C1 segment of cervical spinal cord (tissue), 14 donors: Measurements from ENCODE around the gene PCED1B.
"Not testable (repeated sequence)": the region's sequence is repeated elsewhere in the genome, so short reads cannot be mapped to it uniquely, and the experiment has no call there.

Experiments
- DNase-seq, 14 donors: peaks; one replicate each; lab custom pipeline; 2025; lab: John Stamatoyannopoulos, UW

PCED1B gene

GRCh38 chr12:47164724-47165439 lies 85.5 kb downstream of the PCED1B start:
- DNase-seq: no peak

GRCh38 chr12:47165934-47166333 lies 86.5 kb downstream of the PCED1B start:
- no peak for DNase-seq

DNA sequence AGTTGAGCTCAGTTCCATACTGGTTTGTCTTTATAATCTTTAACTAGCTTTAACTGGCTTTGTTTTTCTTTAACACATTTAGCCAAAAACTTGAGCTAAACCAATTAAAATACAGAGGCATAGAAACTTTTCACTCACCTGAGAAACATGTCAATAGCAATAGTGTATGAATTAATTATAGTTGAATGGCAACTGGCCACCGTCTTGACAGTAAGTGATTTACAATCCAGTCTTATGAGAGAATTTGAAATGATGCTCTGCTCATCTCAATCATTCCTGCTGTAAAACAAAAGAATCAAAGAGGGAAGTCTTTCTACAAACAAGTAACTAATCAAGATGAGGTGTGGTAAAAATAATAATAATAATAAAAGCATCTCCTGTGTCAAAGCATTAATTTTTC lies 86.9 kb downstream of the PCED1B start:
- no peak for DNase-seq

GRCh38 chr12:47170281-47170680 lies 90.9 kb downstream of the PCED1B start:
- not testable (repeated sequence) for DNase-seq

DNA sequence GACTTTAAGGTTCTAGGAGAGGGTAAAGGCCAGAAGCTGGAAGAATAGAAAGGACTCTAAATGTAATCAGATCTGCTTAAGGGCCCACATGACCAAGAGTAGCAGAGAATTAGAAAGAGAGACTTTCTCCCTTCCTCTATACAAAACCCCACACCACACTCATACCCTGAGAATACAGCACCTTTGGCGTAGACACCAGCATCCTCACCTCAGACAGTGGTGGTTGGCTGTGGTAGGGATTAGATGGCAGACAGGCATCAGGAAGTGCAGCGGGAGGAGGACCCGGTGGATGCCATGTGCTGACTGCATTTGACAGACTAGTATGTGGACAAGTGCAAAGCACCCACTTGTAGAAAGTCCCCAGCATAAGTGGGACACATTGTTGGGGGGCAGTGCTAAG lies 98.6 kb downstream of the PCED1B start:
- no peak for DNase-seq

DNA sequence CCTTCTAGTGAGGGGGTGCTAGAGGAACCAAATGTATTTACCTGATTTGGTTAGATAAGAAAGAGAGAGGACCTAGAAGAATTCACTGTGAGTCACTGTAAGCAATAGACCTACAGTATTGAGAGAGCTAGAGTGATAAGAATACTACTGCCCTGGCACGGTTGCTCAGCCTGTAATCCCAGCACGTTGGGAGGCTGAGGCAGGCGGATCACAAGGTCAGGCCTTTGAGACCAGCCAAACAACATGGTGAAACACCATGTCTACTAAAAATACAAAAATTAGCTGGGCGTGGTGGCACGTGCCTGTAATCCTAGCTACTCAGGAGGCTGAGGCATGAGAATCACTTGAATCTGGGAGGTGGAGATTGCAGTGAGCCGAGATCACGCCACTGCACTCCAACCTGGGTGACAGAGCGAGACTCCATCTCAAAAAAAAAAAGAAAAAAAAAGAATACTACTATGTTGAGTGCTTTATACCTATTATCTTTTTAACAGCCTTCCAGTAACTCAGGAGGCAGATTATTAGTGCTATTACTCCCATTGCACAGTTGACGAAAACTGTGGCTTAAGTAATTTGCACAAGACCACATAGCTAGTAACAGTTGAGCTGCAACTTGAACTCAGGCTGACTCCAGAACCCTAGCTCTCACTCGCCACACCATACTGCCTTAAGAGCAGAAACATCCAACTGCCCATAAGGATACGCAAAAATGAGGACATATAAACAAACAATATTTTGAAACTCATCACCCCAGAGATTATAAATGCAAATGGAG lies 102.9 kb downstream of the PCED1B start:
- not testable (repeated sequence) for DNase-seq

DNA sequence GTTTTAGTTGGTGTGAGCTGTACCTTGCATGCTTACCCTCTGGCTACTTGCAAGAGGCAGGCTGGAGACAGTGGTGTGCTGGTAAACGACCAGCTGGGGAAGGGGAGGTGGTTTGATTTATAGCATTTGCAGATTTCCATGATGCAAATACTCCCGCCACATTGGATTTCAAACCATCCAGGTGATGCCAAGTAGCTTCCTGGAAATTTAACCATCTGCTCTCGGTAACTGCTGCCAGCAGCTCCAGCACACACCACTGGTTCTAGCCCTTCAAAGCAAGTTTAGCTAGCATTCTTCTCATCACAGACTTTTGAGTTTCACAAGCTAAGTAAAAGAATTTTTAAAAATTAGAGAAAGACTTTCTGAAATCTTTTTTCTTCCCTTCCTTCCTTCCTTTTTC lies 104.8 kb downstream of the PCED1B start:
- DNase-seq: no peak

DNA sequence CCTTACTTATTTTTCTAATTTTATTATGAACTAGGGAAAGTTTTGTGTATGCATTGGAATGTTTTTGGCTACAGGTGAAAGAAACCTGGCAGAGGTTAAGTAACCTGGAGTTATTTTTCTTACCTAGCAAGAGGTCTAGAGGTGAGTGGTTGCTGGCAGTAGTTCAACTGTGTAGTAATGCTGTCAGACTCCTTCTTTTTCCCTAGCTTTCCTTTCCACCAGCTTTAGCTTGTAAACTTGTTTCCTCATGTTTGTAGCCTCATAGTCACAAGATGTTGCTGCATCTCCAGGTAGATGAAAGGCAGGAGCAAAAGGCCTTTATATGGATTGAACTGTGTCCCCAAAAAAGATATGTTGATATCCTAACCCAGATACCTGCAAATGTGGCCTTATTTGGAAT lies 105.4 kb downstream of the PCED1B start:
- no peak for DNase-seq

- no peak for DNase-seq
Measured at GRCh38 chr12:47186246-47186645, 106.8 kb downstream of the PCED1B start.

GRCh38 chr12:47188576-47189441 lies 109.4 kb downstream of the PCED1B start:
- no peak for DNase-seq

DNA sequence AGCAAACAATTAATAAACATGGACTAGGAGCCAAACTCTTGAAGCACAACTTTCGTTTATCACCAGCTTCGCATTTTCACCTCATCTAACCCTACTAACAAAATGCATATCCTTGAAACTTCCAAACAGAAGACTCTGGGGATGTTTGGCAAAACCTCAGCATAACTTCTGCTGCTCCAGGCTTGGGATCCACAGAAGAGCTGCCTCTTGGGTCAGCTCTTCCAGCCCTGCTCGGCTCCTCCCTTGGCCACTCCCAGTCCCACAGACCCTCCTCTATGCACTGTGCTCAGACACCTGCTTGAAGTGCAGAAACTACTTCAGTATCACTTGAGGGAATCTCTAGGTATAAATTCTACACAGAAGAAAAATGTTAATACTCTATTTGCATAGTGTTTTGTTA lies 110.3 kb downstream of the PCED1B start:
- no peak for DNase-seq

DNA sequence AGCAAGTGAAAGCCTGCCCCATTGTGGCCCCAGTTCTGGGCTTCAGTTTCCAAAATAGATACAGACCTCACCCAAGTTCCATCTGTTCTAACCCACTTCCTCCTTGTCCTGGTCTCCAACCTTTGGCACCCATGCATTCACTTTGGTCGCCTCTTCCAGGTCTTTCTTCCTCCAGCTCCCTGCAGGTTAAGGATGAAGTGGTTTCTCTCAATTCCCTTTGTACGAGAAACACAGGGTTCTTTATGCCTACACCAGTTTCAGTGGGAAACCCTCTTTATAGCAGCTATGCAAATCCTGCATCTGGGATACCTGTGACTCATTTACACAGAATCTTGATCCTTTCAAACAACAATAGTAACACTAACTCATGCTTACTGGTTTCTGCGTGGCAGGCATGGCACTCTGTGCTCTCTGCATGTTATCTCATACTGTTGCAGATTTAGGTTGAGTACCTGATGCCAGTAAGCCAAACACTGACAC lies 110.9 kb downstream of the PCED1B start:
- DNase-seq: no peak

- DNase-seq: no peak
Measured at GRCh38 chr12:47190905-47191304, 111.5 kb downstream of the PCED1B start.

- DNase-seq: no peak
Measured at GRCh38 chr12:47192051-47192450, 112.6 kb downstream of the PCED1B start.

- no peak for DNase-seq
Measured at GRCh38 chr12:47193066-47193465, 113.6 kb downstream of the PCED1B start.

DNA sequence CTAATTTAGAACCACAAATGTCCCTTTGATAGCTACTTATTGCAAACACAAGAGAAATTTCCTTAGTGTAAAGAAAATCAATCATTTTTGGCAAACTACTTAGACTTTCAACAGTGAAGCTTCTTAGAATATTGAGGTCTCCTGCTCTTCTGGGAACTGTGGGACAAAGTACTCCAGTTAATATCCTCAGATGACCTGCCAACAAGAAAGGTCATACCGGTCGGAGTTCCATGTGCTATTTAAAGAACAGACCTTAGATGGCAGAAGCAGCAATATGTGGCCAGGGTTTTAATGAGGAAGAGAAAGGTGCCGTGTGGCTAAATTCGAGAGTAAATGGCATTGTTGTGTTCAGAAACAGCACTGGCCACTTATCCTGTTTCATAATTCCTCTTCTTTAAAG lies 115.1 kb downstream of the PCED1B start:
- no peak for DNase-seq

DNA sequence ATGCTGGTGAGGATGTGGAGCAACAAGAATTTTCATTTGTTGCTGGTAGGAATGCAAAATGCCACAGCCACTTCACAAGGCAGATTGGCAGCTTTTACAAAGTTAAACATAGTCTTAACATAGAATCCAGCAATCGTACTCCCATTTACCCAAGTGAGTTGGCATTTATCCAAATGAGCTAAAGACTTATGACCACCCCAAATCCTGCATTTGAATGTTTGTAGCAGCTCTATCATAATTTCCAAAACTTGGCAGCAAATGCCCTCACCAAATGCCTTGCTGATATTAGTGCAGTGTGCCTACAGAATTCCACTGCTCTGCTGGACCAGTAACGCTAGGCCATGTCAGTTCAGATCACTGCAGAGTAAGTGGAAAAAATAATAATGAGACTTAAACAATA lies 121.0 kb downstream of the PCED1B start:
- no peak for DNase-seq

DNA sequence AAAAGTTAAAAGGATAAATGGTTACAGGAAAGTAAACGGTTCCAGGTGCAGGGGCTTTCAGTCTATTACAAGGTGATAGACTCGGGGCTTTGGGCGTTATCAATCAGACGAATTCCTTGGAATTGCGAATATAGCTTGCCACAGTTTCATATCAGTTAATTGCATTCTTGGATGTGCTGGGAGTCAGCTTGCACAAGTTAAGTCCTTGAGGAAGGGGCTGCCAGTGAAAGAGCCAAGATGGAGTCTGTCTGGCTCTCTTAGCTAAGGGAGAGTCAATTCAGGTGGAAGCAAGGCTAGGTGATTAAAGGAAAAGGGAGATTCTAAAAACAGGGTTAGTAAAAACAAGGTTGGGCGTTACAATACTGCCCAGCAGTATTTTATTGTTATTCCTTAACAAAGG lies 121.8 kb downstream of the PCED1B start:
- DNase-seq: not testable (repeated sequence)

DNA sequence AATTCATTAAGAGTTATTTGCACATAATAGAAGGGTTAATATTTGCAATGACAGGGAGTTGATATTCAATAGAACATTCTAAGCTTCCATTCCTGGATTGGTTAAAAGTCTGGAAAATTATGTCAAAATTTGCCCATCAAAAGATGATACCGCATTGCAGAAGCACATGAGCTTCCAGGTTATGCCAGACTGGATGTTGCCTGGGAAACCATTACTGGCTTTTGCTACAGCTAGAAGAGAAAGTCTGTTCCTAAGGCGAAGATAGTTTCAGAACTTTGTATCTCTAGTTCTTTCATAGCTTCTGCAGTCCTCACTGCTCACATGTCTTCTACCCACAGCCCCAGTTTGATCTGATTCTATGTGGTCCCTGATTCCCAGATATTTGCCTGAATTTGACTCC lies 122.8 kb downstream of the PCED1B start:
- DNase-seq: no peak

- DNase-seq: no peak
Measured at GRCh38 chr12:47205532-47206449, 126.4 kb downstream of the PCED1B start.
